ENCODE measurements around the gene PTBP3.
"Not testable (repeated sequence)": the region's sequence is repeated elsewhere in the genome, so short reads cannot be mapped to it uniquely, and the experiment has no call there.

The PTBP3 gene

DNA sequence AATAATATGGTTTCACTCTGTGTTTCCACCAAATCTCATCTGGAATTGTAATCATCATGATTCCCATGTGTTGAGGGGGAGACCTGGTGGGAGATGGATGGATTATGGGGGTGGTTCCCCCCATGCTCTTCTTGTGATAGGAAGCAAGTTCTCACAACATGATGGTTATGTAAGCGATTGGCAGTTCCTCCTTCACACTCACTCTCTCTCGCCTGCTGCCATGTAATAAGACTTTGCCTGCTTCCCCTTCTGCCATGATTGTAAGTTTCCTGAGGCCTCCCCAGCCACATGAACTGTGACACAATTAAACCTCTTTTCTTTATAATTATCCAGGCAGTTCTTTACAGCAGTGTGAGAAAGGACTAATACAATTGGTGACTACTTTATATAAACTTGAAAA is 48.4 kb downstream of the PTBP3 start:
- FAIRE-seq, result no peak

DNA sequence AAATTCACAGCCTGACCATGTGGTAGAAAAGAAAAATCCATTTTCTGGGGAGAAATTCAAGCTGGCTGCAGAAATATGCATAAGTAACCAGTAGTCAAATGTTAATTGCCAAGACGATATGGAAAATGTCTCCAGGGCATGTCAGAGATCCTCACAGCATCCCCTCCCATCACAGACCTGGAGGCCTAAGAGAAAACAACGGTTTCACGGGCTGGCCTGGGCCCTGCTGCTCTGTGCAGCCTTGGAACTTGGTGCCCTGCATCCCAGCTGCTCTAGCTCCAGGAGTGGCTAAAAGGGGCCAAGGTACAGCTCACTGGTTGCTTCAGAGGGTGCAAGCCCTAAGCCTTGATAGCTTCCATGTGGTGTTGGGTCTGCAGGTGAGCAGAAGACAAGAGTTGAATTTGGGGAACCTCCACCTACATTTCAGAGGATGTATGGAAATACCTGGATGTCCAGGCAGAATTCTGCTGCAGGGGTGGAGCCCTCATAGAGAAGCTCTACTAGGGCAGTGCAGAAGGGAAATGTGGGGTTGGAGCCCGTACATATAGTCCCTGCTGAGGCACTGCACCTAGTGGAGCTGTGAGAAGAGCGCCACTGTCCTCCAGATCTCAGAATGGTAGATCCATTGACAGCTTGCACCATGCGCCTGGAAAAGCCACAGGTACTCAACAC is 49.7 kb downstream of the PTBP3 start:
- TF ChIP-seq TAF1 (IDR thresholded peaks at IDR 0.05; ENCODE audit: low read depth, low read length), result no peak
- DNase-seq (ENCODE audit: insufficient read length, low spot score), result no peak
- no peak for FAIRE-seq

More for the DNA sequence above, 48.4 kb downstream of the PTBP3 start:
- DNase-seq (ENCODE audit: insufficient read length, low spot score), result no peak
- TF ChIP-seq POU2F2 (IDR thresholded peaks at IDR 0.05; ENCODE audit: low read depth, low read length) (no peak), TAF1 (IDR thresholded peaks at IDR 0.05; ENCODE audit: low read depth, low read length) (no peak), POLR2AphosphoS5 (IDR thresholded peaks at IDR 0.05; ENCODE audit: low read depth, low read length) (no peak), SPI1 (IDR thresholded peaks at IDR 0.05; ENCODE audit: low read depth, low read length) (no peak), POLR2A (IDR thresholded peaks at IDR 0.05; ENCODE audit: low read depth, low read length) (no peak)

DNA sequence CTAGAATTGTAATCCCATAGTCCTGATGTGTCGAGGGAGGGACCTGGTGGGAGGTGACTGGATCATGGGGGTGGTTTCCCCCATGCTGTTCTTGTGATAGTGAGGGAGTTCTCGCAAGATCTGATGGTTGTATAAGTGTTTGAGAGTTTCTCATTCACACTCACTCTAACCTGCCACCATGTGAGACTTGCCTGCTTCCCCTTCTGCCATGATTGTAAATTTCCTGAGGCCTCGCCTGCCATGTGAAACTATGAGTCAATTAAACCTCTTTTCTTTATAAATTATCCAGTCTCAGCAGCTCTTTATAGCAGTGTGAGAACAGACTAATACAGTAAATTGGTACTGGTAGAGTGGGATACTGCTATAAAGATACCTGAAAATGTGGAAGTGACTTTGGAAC is 50.6 kb downstream of the PTBP3 start:
- FAIRE-seq; DNase-seq (ENCODE audit: insufficient read length, low spot score): not testable (repeated sequence)

DNA sequence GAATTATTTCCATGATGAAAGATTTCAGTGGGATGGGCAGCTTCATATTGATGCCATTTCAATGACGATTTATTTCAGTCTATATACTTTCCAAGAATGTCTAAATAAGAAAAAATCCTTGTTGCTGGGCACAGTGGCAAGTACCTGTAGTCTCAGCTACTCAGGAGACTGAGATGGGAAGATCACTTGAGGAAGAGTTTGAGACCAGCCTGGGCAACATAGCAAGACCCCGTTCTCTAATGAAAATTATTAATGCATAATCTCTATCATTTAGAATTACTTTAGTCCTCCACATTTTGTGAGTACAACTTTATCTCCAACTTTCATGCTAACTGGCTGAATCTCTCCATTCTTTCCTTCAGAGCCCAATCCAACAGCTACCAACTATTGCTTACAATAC is 52.5 kb downstream of the PTBP3 start:
- FAIRE-seq (no peak), DNase-seq (ENCODE audit: insufficient read length, low spot score) (no peak)
- TF ChIP-seq POU2F2 (IDR thresholded peaks at IDR 0.05; ENCODE audit: low read depth, low read length) (no peak), SPI1 (IDR thresholded peaks at IDR 0.05; ENCODE audit: low read depth, low read length) (no peak), TAF1 (IDR thresholded peaks at IDR 0.05; ENCODE audit: low read depth, low read length) (no peak), POLR2A (IDR thresholded peaks at IDR 0.05; ENCODE audit: low read depth, low read length) (no peak), POLR2AphosphoS5 (IDR thresholded peaks at IDR 0.05; ENCODE audit: low read depth, low read length) (no peak), PAX5 (IDR thresholded peaks at IDR 0.05; ENCODE audit: insufficient read depth, low read length, severe bottlenecking) (no peak)

DNA sequence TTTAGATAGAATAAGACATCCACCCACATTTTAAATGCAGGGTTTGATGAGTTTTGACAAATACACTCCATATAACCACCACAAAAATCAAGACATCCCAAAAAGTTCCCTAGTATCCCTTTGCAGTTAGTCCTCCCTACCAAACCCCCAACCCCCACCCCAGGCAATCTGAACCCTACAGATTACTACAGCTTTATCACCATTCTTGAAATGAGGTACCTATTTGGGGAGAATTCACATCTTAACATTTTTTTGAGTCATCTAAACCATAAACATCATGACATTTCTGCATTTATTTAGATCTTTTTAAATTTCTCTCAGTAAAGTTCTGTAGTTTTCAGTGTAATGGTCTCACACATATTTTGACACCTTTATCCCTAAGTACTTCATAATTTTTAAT is 53.9 kb downstream of the PTBP3 start:
- DNase-seq (ENCODE audit: insufficient read length, low spot score), result no peak
- no peak for FAIRE-seq
- no peak for TF ChIP-seq PAX5 (IDR thresholded peaks at IDR 0.05; ENCODE audit: insufficient read depth, low read length, severe bottlenecking)

DNA sequence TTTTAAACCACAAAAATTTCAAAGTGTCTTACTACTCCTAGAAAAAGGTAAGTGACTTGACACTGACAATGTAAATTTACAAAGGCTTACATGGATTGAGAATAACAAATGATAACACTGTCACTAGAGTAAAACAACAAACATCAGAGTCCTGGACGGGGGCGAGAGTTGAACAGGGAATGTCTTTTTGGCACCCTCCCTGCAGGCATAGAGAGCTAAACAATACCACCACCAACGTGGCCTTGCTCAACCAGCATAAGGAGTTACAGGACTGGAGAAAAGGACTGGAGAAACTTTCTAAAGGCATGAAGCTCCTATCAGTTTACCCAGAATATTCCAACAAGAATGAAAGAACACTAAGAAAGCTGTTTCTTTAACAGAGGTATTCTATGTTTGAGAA is 55.3 kb downstream of the PTBP3 start:
- FAIRE-seq (no peak), DNase-seq (ENCODE audit: insufficient read length, low spot score) (no peak)
- no peak for TF ChIP-seq SPI1 (IDR thresholded peaks at IDR 0.05; ENCODE audit: low read depth, low read length)
- no peak for TF ChIP-seq PAX5 (IDR thresholded peaks at IDR 0.05; ENCODE audit: insufficient read depth, low read length, severe bottlenecking)
- no peak for TF ChIP-seq POU2F2 (IDR thresholded peaks at IDR 0.05; ENCODE audit: low read depth, low read length)
- TF ChIP-seq POLR2A (IDR thresholded peaks at IDR 0.05; ENCODE audit: low read depth, low read length), result no peak
- TF ChIP-seq TAF1 (IDR thresholded peaks at IDR 0.05; ENCODE audit: low read depth, low read length), result no peak
- TF ChIP-seq POLR2AphosphoS5 (IDR thresholded peaks at IDR 0.05; ENCODE audit: low read depth, low read length), result no peak

DNA sequence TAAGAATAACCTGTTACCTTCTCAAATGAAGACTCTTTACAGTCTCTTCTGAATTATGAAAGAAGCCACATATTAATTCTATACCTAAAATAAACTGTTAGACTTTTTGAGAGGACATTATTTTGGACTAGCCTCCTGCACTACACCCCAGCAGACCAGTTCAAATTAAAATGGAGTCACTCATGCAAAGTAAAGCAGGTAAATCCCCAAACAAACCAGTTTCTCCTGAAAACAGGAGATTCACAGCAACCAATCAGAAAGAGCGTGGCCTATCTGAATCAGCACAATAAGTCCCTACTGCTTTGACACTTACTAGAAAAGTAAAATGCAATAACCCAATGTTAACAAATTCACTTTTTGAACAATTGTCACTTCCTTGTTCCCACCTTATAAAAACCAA is 58.8 kb downstream of the PTBP3 start:
- no peak for DNase-seq (ENCODE audit: insufficient read length, low spot score)
- no peak for TF ChIP-seq PAX5 (IDR thresholded peaks at IDR 0.05; ENCODE audit: insufficient read depth, low read length, severe bottlenecking)
- no peak for TF ChIP-seq POU2F2 (IDR thresholded peaks at IDR 0.05; ENCODE audit: low read depth, low read length)
- no peak for TF ChIP-seq SPI1 (IDR thresholded peaks at IDR 0.05; ENCODE audit: low read depth, low read length)
- no peak for TF ChIP-seq POLR2AphosphoS5 (IDR thresholded peaks at IDR 0.05; ENCODE audit: low read depth, low read length)
- no peak for TF ChIP-seq POLR2A (IDR thresholded peaks at IDR 0.05; ENCODE audit: low read depth, low read length)
- FAIRE-seq, result no peak

DNA sequence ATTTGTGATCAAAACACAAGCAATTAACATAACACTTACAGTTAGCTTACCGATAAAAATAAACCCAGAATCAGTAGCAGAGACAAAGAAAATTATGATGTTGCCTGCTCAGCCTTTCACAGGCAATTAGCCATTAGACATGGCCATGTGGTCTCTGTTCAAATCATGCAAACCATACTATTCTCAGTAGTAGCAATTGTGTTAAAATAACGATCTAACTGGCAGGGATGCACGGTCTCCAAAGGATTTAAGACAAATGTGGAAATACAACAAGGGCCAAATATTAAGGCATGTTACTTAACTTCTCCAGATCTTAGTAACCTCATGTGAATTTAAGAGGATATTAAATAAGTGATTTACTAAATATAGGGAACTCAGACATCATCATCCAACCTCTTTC is 59.5 kb downstream of the PTBP3 start:
- no peak for TF ChIP-seq TAF1 (IDR thresholded peaks at IDR 0.05; ENCODE audit: low read depth, low read length)
- no peak for TF ChIP-seq POLR2AphosphoS5 (IDR thresholded peaks at IDR 0.05; ENCODE audit: low read depth, low read length)
- no peak for TF ChIP-seq PAX5 (IDR thresholded peaks at IDR 0.05; ENCODE audit: insufficient read depth, low read length, severe bottlenecking)
- TF ChIP-seq POLR2A (IDR thresholded peaks at IDR 0.05; ENCODE audit: low read depth, low read length), result no peak
- TF ChIP-seq POU2F2 (IDR thresholded peaks at IDR 0.05; ENCODE audit: low read depth, low read length), result no peak
- TF ChIP-seq SPI1 (IDR thresholded peaks at IDR 0.05; ENCODE audit: low read depth, low read length), result no peak
- DNase-seq (ENCODE audit: insufficient read length, low spot score) (no peak), FAIRE-seq (peak; percentile 59)

DNA sequence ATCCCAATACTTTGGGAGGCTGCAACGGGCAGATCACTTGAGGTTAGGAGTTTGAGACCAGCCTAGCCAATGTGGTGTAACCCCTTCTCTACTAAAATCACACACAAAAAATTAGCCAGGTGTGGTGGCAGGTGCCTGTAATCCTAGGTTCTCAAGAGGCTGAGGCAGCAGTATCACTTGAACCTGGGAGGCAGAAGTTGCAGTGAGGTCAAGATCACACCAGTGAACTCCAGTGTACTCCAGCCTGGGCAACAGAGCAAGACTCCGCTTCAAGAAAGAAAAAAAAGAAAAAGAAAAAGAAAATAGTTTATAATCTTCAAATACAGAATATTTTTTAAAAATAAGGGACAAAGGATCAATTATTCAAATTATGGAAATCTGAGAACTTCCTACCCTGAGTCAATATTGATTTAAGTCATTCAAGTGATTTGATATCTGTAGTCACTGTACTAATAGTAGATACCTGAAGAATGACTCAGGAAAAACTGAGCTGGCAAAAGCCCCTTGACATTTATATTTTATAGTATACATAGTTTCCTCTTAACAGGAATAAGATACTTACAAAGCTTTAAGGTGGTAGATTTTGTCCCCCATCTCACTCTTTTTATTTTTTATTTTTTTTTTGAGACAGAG is 61.8 kb downstream of the PTBP3 start:
- DNase-seq (ENCODE audit: insufficient read length, low spot score), result no peak
- FAIRE-seq, result no peak
- no peak for TF ChIP-seq TAF1 (IDR thresholded peaks at IDR 0.05; ENCODE audit: low read depth, low read length)
- TF ChIP-seq SPI1 (IDR thresholded peaks at IDR 0.05; ENCODE audit: low read depth, low read length), result no peak
- TF ChIP-seq POU2F2 (IDR thresholded peaks at IDR 0.05; ENCODE audit: low read depth, low read length), result no peak
- no peak for TF ChIP-seq POLR2AphosphoS5 (IDR thresholded peaks at IDR 0.05; ENCODE audit: low read depth, low read length)
- TF ChIP-seq PAX5 (IDR thresholded peaks at IDR 0.05; ENCODE audit: insufficient read depth, low read length, severe bottlenecking), result no peak

DNA sequence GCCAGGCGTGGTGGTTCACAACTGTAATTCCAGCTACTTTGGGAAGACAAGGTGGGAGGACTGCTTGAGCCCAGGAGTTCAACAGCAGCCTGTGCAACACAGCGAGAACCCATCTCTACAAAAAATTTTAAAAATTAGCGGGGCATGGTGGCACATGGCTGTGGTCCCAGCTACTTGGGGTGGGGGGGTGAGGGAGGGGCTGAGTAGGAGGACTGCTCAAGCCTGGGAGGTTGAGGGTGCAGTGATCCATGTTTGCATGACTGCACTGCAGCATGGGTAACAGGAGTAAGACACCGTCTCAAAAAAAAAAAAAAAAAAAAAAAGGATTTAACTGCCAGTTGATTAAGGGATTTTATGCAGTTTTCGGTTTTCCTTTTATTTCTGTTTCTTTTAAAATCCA is 65.0 kb downstream of the PTBP3 start:
- DNase-seq (ENCODE audit: insufficient read length, low spot score), result no peak
- no peak for FAIRE-seq
- TF ChIP-seq PAX5 (IDR thresholded peaks at IDR 0.05; ENCODE audit: insufficient read depth, low read length, severe bottlenecking), result no peak
- no peak for TF ChIP-seq POU2F2 (IDR thresholded peaks at IDR 0.05; ENCODE audit: low read depth, low read length)
- TF ChIP-seq POLR2AphosphoS5 (IDR thresholded peaks at IDR 0.05; ENCODE audit: low read depth, low read length), result no peak

DNA sequence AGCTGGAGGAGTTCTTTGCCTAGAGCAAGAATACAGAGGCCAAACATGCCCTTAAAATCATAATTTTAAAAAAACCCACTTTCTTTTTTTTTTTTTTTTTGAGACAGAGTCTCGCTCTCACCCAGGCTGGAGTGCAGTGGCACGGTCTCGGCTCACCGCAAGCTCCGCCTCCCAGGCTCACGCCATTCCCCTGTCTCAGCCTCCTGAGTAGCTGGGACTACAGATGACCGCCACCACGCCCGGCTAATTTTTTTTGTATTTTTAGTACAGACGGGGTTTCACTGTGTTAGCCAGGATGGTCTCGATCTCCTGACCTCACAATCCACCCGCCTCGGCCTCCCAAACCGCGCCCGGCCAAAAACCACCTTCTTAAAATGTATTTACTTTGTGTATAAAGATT is 66.3 kb downstream of the PTBP3 start:
- not testable (repeated sequence) for DNase-seq (ENCODE audit: insufficient read length, low spot score); FAIRE-seq

Data from GM12891 (cell line).